ENCODE data around the gene TMEM60. TPM values are rescaled to one million over a fixed set of nuclear protein-coding genes. Genes with fewer than 3 reads are reported as not detected.

TMEM60 gene
- total and polyA plus RNA-seq, 4 donors, result 4.9 to 16.7 (median 9.8) TPM

DNA sequence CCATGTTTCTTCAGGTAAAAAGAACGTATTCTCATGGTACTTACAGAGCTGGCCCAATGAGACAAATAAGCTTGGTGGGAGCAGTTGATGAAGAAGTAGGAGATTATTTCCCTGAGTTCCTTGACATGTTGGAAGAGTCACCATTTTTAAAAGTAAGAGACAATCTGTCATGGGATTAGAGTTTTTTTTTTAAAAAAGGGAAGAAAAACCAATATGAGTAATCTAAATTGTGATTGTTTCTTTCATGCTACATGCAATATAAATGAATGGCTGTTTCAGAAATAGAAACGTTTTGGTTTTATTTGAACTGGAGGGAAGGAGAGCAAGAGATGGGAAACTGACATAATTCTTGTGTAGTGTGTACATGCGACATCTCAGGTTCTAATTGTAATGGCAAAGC lies 32.8 kb downstream of the TMEM60 start:
- WGBS, result 76% methylated on average over 3 of the region's 3 CpGs
- no peak overlapping the region for H3K4me3 ChIP-seq (ENCODE audit: low read depth in 1 of 3, low read length in 3 of 3)
- no peak for TF ChIP-seq FOXA1 (IDR thresholded peaks at IDR 0.05)
- TF ChIP-seq GABPA (IDR thresholded peaks at IDR 0.05 in 1 of 2, conservative IDR thresholded peaks at IDR 0.05 in 1 of 2), result no peak
- TF ChIP-seq, protein P1, sequence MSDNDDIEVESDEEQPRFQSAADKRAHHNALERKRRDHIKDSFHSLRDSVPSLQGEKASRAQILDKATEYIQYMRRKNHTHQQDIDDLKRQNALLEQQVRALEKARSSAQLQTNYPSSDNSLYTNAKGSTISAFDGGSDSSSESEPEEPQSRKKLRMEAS (IDR thresholded peaks at IDR 0.05), result no peak
- TF ChIP-seq HNF4G (IDR thresholded peaks at IDR 0.05), result no peak
- TF ChIP-seq YY1 (IDR thresholded peaks at IDR 0.05), result no peak
- no peak for TF ChIP-seq RXRA (IDR thresholded peaks at IDR 0.05)
- TF ChIP-seq, protein P2, sequence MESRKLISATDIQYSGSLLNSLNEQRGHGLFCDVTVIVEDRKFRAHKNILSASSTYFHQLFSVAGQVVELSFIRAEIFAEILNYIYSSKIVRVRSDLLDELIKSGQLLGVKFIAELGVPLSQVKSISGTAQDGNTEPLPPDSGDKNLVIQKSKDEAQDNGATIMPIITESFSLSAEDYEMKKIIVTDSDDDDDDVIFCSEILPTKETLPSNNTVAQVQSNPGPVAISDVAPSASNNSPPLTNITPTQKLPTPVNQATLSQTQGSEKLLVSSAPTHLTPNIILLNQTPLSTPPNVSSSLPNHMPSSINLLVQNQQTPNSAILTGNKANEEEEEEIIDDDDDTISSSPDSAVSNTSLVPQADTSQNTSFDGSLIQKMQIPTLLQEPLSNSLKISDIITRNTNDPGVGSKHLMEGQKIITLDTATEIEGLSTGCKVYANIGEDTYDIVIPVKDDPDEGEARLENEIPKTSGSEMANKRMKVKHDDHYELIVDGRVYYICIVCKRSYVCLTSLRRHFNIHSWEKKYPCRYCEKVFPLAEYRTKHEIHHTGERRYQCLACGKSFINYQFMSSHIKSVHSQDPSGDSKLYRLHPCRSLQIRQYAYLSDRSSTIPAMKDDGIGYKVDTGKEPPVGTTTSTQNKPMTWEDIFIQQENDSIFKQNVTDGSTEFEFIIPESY (IDR thresholded peaks at IDR 0.05), result no peak
- no peak for TF ChIP-seq HNF4A (conservative IDR thresholded peaks at IDR 0.05)
- TF ChIP-seq, protein P3, sequence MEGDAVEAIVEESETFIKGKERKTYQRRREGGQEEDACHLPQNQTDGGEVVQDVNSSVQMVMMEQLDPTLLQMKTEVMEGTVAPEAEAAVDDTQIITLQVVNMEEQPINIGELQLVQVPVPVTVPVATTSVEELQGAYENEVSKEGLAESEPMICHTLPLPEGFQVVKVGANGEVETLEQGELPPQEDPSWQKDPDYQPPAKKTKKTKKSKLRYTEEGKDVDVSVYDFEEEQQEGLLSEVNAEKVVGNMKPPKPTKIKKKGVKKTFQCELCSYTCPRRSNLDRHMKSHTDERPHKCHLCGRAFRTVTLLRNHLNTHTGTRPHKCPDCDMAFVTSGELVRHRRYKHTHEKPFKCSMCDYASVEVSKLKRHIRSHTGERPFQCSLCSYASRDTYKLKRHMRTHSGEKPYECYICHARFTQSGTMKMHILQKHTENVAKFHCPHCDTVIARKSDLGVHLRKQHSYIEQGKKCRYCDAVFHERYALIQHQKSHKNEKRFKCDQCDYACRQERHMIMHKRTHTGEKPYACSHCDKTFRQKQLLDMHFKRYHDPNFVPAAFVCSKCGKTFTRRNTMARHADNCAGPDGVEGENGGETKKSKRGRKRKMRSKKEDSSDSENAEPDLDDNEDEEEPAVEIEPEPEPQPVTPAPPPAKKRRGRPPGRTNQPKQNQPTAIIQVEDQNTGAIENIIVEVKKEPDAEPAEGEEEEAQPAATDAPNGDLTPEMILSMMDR (IDR thresholded peaks at IDR 0.05; ENCODE audit: low read depth, low read length, missing input control), result no peak
- TF ChIP-seq, protein P4, sequence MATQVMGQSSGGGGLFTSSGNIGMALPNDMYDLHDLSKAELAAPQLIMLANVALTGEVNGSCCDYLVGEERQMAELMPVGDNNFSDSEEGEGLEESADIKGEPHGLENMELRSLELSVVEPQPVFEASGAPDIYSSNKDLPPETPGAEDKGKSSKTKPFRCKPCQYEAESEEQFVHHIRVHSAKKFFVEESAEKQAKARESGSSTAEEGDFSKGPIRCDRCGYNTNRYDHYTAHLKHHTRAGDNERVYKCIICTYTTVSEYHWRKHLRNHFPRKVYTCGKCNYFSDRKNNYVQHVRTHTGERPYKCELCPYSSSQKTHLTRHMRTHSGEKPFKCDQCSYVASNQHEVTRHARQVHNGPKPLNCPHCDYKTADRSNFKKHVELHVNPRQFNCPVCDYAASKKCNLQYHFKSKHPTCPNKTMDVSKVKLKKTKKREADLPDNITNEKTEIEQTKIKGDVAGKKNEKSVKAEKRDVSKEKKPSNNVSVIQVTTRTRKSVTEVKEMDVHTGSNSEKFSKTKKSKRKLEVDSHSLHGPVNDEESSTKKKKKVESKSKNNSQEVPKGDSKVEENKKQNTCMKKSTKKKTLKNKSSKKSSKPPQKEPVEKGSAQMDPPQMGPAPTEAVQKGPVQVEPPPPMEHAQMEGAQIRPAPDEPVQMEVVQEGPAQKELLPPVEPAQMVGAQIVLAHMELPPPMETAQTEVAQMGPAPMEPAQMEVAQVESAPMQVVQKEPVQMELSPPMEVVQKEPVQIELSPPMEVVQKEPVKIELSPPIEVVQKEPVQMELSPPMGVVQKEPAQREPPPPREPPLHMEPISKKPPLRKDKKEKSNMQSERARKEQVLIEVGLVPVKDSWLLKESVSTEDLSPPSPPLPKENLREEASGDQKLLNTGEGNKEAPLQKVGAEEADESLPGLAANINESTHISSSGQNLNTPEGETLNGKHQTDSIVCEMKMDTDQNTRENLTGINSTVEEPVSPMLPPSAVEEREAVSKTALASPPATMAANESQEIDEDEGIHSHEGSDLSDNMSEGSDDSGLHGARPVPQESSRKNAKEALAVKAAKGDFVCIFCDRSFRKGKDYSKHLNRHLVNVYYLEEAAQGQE (IDR thresholded peaks at IDR 0.05), result no peak
- no peak for TF ChIP-seq FOXA2 (IDR thresholded peaks at IDR 0.05)
- no peak for TF ChIP-seq RAD21 (IDR thresholded peaks at IDR 0.05)
- no peak for TF ChIP-seq NR2F2 (IDR thresholded peaks at IDR 0.05)
- TF ChIP-seq SP1 (IDR thresholded peaks at IDR 0.05), result no peak
- TF ChIP-seq, protein P5, sequence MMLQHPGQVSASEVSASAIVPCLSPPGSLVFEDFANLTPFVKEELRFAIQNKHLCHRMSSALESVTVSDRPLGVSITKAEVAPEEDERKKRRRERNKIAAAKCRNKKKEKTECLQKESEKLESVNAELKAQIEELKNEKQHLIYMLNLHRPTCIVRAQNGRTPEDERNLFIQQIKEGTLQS (IDR thresholded peaks at IDR 0.05), result no peak
- TF ChIP-seq TAF1 (conservative IDR thresholded peaks at IDR 0.05), result no peak
- no peak for TF ChIP-seq JUND (IDR thresholded peaks at IDR 0.05)
- no peak for TF ChIP-seq EGR1 (IDR thresholded peaks at IDR 0.05; ENCODE audit: low read depth in 2 of 2)
- H3K27me3 ChIP-seq (ENCODE audit: control insufficient read depth in 4 of 4, insufficient read depth in 4 of 4, low read length in 3 of 4), result no peaks in the 10 kb centered on the region
- no peaks in the 10 kb centered on the region for H3K36me3 ChIP-seq (ENCODE audit: control insufficient read depth in 4 of 4, insufficient read depth in 3 of 4, low read depth in 1 of 4, low read length in 3 of 4)
- DNase-seq (ENCODE audit: low spot score), result no peak
- no peak overlapping the region for H3K27ac ChIP-seq (ENCODE audit: low read depth in 1 of 2, low read length in 2 of 2)
- H3K4me1 ChIP-seq (ENCODE audit: control insufficient read depth in 4 of 4, insufficient read depth in 4 of 4, low read length in 3 of 4), result peaks cover 5 to 33% (median 24%) of the 10 kb centered on the region in 4 donors
- H3K9me3 ChIP-seq (ENCODE audit: control insufficient read depth in 4 of 4, low read length in 3 of 4), result no peaks in the 10 kb centered on the region
- no peak overlapping the region for H3K9ac ChIP-seq (ENCODE audit: low read depth in 1 of 2, low read length in 2 of 2)
